Adrenal gland (tissue), 5 donors: ENCODE measurements around the gene CD160.
"Not testable (repeated sequence)": the region's sequence is repeated elsewhere in the genome, so short reads cannot be mapped to it uniquely, and the experiment has no call there.

Source experiments
- CTCF ChIP-seq, 6 experiments: fragments of 450-650 bp in 4 of 6; fragments of 200-600 bp in 2 of 6; sonication (generic) in 1 of 6; IDR thresholded peaks; 1 replicate in 5 of 6; 2 replicates in 1 of 6; pipeline versions ENCODE4 v1.5.1 to v1.8.0; 2016 to 2021; ENCODE audit warnings: antibody characterized with exemption in 6 of 6, mild to moderate bottlenecking in 2 of 6, moderate library complexity in 1 of 6
- POLR2A ChIP-seq, 2 donors: fragments of 450-650 bp; IDR thresholded peaks; one replicate each; pipeline ENCODE4 v1.6.1; 2017; ENCODE audit warnings: antibody characterized with exemption in 2 of 2, mild to moderate bottlenecking in 2 of 2, moderate library complexity in 1 of 2
- donor health status: DM: no; HTN: no; CAD: no.

- TF ChIP-seq CTCF, POLR2A (IDR thresholded peaks at IDR 0.05): not testable (repeated sequence)
These were observed 42.7 kb downstream of the CD160 start for GRCh38 chr1:145762001-145762400.
